ENCODE data around the gene AXL.

- TF ChIP-seq CTCF (IDR thresholded peaks at IDR 0.05; ENCODE audit: poor library complexity), result no peak
- TF ChIP-seq EZH2 (IDR thresholded peaks at IDR 0.05; ENCODE audit: borderline replicate concordance), result no peak
These were observed 23.1 kb upstream of the AXL start for GRCh38 chr19:41195675-41196497.
